Aorta (tissue), 5 donors: ENCODE measurements around the gene ABHD12. TPM values are rescaled to one million over a fixed set of nuclear protein-coding genes. Genes with fewer than 3 reads are reported as not detected.

ENCODE experiments used
- ATAC-seq: fragments of 200-7000 bp; cut with Tn5 transposase; one replicate; pipeline ENCODE4 v1.9.1; 2022; ENCODE audit warnings: moderate library complexity; ENCODE audit not compliant: low FRiP score
- DNase-seq, 2 donors: peaks; one replicate each; pipeline ENCODE4 v3.0.0-alpha.2; 2020
- H3K27ac ChIP-seq, 2 donors: one replicate each; pipeline ENCODE4 v1.5.1; 2013; ENCODE audit warnings: low read length in 2 of 2, mild to moderate bottlenecking in 2 of 2, moderate library complexity in 2 of 2, control low read depth in 1 of 2, inconsistent platforms in 1 of 2, low read depth in 1 of 2
- H3K27me3 ChIP-seq, 2 donors: one replicate each; pipeline ENCODE4 v1.6.1; 2013; ENCODE audit warnings: control low read depth in 1 of 2, low read length in 1 of 2, mild to moderate bottlenecking in 1 of 2, moderate library complexity in 1 of 2; ENCODE audit not compliant: insufficient read depth in 2 of 2, control insufficient read depth in 1 of 2
- H3K36me3 ChIP-seq, 2 donors: one replicate each; pipeline ENCODE4 v1.6.1; 2013; ENCODE audit warnings: control low read depth in 1 of 2, low read length in 1 of 2, mild to moderate bottlenecking in 1 of 2; ENCODE audit not compliant: insufficient read depth in 2 of 2, control insufficient read depth in 1 of 2
- H3K4me1 ChIP-seq, 2 donors: one replicate each; pipeline ENCODE4 v1.6.1; 2013; ENCODE audit warnings: low read length in 2 of 2, control low read depth in 1 of 2, mild to moderate bottlenecking in 1 of 2, moderate library complexity in 1 of 2; ENCODE audit not compliant: insufficient read depth in 2 of 2, control insufficient read depth in 1 of 2
- H3K4me3 ChIP-seq, 2 donors: one replicate each; pipeline ENCODE4 v1.5.1; 2013; ENCODE audit warnings: low read length in 2 of 2, control low read depth in 1 of 2, mild to moderate bottlenecking in 1 of 2
- H3K9me3 ChIP-seq: one replicate; pipeline ENCODE4 v1.6.1; 2013; ENCODE audit warnings: mild to moderate bottlenecking, low read length; ENCODE audit not compliant: control insufficient read depth
- WGBS, 2 donors: extraction: QIAGEN DNeasy Blood & Tissue Kit; methylation state at CpG; one replicate each; pipeline ENCODE4 v1.1.7; 2013; 5-methylcytosine and 5-hydroxymethylcytosine counted together
- intact Hi-C, 2 donors: fragments of 100-400 bp; cut with DNase I; formaldehyde crosslinking; loops; one replicate each; pipeline versions ENCODE4 v1.14.2 to v1.15.0; 2022
- polyA plus RNA-seq, 2 donors: library from polyadenylated mRNA; stranded (reverse); fragments of 200-250 nt; gene quantifications; one replicate each; pipeline ENCODE4 v1.2.3, GENCODE V29; 2013
- total RNA-seq, 2 donors: library from RNA; stranded (reverse); fragmentation: NEBNext Ultra II Directional; extraction: Animal tissue kit (Norgen Biotek cat#: 25700); gene quantifications; one replicate each; pipeline ENCODE4 v1.2.1, GENCODE V29; 2021
- donor health status: healthy with polysubstance abuse.
- donor health status: Bipolar disorder and iron deficiency.
- donor health status: DM: no; HTN: no; CAD: no.
- donor health status: DM: no; HTN: no; CAD: no.
- donor health status: DM: yes; HTN: yes; CAD: no.

ABHD12 gene
- total and polyA plus RNA-seq, 4 donors: 26.2 to 32.3 (median 29.1) TPM

GRCh38 chr20:25258828-25259227 is 131.8 kb downstream of the ABHD12 start:
- 79 to 81% methylated on average over 4 of the region's 4 CpGs for WGBS, 2 donors
- H3K4me1 ChIP-seq: peaks cover 0 to 2% of the 10 kb centered on the region in 2 donors
- DNase-seq (no peak), ATAC-seq (no peak)
- no peaks in the 10 kb centered on the region for H3K9me3 ChIP-seq
- no peak overlapping the region for H3K4me3 ChIP-seq
- peaks cover 0 to 2% of the 10 kb centered on the region in 2 donors for H3K36me3 ChIP-seq
- intact Hi-C loops: loop anchor here (5.0 to 10.0 kb wide), 2 partner anchors 38 to 264 kb away; partner anchors contain the start of gene APMAP (in 1 of the 2)
- H3K27me3 ChIP-seq: no peaks in the 10 kb centered on the region
- H3K27ac ChIP-seq: no peak overlapping the region

DNA sequence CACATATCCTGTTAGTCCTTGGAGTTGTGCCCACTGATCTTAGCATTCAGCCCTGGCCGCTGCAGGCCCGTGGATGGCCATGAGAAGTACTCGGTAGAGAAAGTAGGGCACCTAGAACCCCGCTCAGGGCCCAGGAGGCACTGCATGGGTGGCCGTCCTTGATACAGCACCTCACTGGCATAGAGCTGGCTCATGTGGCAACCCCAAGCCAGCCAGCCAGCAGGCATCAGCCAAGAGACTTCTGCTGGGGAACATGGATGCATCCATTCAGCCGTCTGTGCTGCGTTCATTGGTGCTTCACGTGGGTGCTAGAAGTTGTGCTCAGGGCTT is 132.2 kb downstream of the ABHD12 start:
- Histone ChIP-seq H3K4me1 (peaks cover 0 to 2% of the 10 kb centered on the region in 2 donors), H3K4me3 (no peak overlapping the region), H3K36me3 (peaks cover 0 to 2% of the 10 kb centered on the region in 2 donors), H3K27me3 (no peaks in the 10 kb centered on the region), H3K9me3 (no peaks in the 10 kb centered on the region), H3K27ac (no peak overlapping the region)
- intact Hi-C loops: loop anchor here (5.0 to 10.0 kb wide), 2 partner anchors 39 to 264 kb away; partner anchors contain the start of gene APMAP (in 1 of the 2)
- ATAC-seq: no peak
- 88% methylated on average over 8 of the region's 8 CpGs for WGBS, 2 donors
- DNase-seq: peak in 1 of 2 donors; percentile 61

GRCh38 chr20:25257756-25258475 is 132.7 kb downstream of the ABHD12 start:
- Histone ChIP-seq H3K36me3 (peaks cover 0 to 2% of the 10 kb centered on the region in 2 donors), H3K27me3 (no peaks in the 10 kb centered on the region), H3K9me3 (no peaks in the 10 kb centered on the region), H3K4me3 (no peak overlapping the region), H3K4me1 (peaks cover 0 to 2% of the 10 kb centered on the region in 2 donors), H3K27ac (no peak overlapping the region)
- DNase-seq (no peak), ATAC-seq (no peak)
- WGBS, 2 donors: 89 to 90% methylated on average over 10 of the region's 10 CpGs
- intact Hi-C loops: loop anchor here (5.0 to 10.0 kb wide), 2 partner anchors 39 to 263 kb away; partner anchors contain the start of gene APMAP (in 1 of the 2)

- WGBS, 2 donors: 90 to 94% methylated on average over 5 of the region's 5 CpGs
- H3K27me3 ChIP-seq: no peaks in the 10 kb centered on the region
- intact Hi-C loops: loop anchor here (5.0 to 10.0 kb wide), 2 partner anchors 40 to 262 kb away; partner anchors contain the start of gene APMAP (in 1 of the 2)
- H3K9me3 ChIP-seq: no peaks in the 10 kb centered on the region
- no peak overlapping the region for H3K4me3 ChIP-seq
- no peak for ATAC-seq
- DNase-seq: no peak
- H3K36me3 ChIP-seq: peaks cover 0 to 2% of the 10 kb centered on the region in 2 donors
- H3K27ac ChIP-seq: no peak overlapping the region
- peaks cover 0 to 2% of the 10 kb centered on the region in 2 donors for H3K4me1 ChIP-seq
Measured at GRCh38 chr20:25257130-25257529, 133.5 kb downstream of the ABHD12 start.

DNA sequence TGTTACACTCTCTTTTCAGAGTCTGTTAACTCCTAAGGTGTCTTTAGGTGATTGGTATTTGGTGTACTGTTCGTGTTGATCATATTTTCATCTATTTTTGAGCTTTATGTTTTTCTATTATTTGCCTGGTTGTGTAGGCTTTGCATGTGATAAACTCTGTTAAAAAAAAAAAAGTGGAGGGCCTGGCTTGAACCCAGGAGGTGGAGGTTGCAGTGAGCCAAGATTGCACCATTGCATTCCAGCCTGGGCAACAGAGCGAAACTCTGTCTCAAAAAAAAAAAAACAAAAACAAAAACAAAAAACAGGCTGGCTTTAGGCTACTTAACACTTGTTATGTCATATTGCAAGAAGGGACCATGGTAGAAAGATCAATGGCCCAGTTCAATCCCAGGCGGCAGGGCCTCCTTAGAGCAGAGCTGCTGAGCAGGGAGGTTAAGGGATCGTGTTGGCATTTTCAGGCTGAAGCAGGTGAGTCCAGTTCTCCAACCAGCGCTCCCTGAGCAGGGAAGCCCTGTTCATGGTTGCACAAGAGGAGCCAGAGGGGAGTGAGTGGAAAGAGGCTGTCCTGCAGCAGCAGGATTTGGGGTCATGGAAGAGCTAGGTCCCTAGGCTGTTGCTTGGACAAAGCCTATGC is 134.3 kb downstream of the ABHD12 start:
- Histone ChIP-seq H3K9me3 (no peaks in the 10 kb centered on the region), H3K36me3 (peaks cover 0 to 2% of the 10 kb centered on the region in 2 donors), H3K4me1 (peaks cover 0 to 2% of the 10 kb centered on the region in 2 donors), H3K27ac (peak overlapping the region in 1 of 2 donors; percentile 37), H3K27me3 (no peaks in the 10 kb centered on the region), H3K4me3 (no peak overlapping the region)
- ATAC-seq (no peak), DNase-seq (no peak)
- WGBS, 2 donors: 58 to 59% methylated on average over 5 of the region's 5 CpGs
- intact Hi-C loops: loop anchor here (5.0 to 10.0 kb wide), 2 partner anchors 41 to 262 kb away; partner anchors contain the start of gene APMAP (in 1 of the 2)

DNA sequence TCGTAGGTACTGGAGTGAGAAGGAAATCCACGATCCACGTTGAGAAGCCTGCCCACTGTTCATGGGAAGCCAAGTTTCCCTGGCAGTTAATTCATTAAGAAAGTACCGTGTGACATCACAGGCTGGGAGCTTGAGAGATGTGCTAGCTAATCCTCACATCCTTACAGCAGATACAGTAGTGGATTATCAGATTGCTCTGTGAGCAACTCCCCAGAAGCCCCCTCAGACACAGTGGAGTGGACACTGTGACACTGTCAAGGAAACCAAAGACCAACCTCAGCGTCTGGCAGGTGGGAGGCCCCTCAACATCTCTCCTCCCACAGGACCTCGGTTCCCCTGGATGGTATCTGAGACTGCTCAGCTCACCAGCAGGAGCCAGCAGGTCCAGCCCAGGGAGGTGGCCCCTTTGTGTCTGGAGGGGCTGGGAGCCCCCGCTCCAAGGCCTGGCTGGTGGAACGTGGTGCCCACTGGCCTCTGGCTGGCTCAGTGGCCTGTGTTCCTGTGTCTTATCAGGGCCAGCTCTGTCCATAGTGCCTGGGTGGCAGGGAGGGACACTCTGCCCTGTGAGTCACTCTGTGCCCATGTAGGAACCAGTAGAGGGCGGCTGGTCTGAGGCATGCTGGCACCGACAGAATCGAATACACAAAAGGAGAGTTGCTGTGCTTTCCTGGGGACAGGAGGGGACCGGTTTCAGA is 135.5 kb downstream of the ABHD12 start:
- WGBS, 2 donors: 27 to 28% methylated on average over 12 of the region's 12 CpGs
- peak; percentile 76 for ATAC-seq
- H3K27me3 ChIP-seq: no peaks in the 10 kb centered on the region
- no peak overlapping the region for H3K4me3 ChIP-seq
- peaks cover 0 to 2% of the 10 kb centered on the region in 2 donors for H3K36me3 ChIP-seq
- peaks cover 0 to 2% of the 10 kb centered on the region in 2 donors for H3K4me1 ChIP-seq
- H3K9me3 ChIP-seq: no peaks in the 10 kb centered on the region
- peak overlapping the region in 1 of 2 donors; percentile 2 for H3K27ac ChIP-seq
- intact Hi-C loops: loop anchor here (5.0 to 10.0 kb wide), 2 partner anchors 42 to 260 kb away; partner anchors contain the start of gene APMAP (in 1 of the 2)
- peak; percentile 76 to 77 for DNase-seq

GRCh38 chr20:25254571-25254970 is 136.1 kb downstream of the ABHD12 start:
- intact Hi-C loops: loop anchor here in 1 of 2 donors (10.0 kb wide), 1 partner anchor 260 kb away; the partner anchor contains the start of gene APMAP
- no peaks in the 10 kb centered on the region for H3K36me3 ChIP-seq
- DNase-seq: no peak
- H3K27me3 ChIP-seq: no peaks in the 10 kb centered on the region
- peak overlapping the region in 1 of 2 donors; percentile 2 for H3K27ac ChIP-seq
- no peaks in the 10 kb centered on the region for H3K9me3 ChIP-seq
- H3K4me3 ChIP-seq: no peak overlapping the region
- no peak for ATAC-seq
- peaks cover 0 to 2% of the 10 kb centered on the region in 2 donors for H3K4me1 ChIP-seq
- WGBS, 2 donors: 62 to 63% methylated on average over 5 of the region's 5 CpGs

DNA sequence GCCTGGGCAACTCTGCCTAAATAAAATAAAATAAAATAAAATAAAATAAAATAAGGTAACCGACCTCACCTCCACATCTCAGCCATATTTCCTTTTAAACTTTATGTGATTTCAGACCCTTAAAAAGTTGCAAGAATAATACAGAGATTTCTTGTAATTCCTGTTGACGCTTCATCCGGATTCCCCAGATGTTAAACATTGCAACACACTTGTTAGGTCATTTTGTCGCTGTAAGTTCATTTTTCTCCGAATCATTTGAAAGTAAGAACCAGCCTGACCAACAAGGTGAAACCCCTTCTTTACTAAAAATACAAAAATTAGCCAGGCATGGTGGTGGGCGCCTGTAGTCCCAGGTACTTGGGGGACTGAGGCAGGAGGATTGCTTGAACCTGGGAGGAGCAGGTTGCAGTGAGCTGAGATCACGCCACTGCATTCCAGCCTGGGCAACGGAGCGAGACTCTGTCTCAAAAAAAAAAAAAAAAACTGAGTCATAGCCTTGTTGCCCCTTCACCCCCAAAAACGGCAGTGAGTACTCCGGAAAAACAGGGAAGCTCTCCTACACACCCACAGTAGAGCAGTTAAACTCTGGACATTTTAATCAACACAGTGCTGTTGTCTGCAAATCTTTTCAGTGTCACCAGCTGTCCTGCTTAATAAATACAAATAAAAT is 136.9 kb downstream of the ABHD12 start:
- Histone ChIP-seq H3K9me3 (no peaks in the 10 kb centered on the region), H3K4me3 (no peak overlapping the region), H3K27me3 (no peaks in the 10 kb centered on the region), H3K36me3 (no peaks in the 10 kb centered on the region), H3K27ac (no peak overlapping the region), H3K4me1 (peaks cover 0 to 2% of the 10 kb centered on the region in 2 donors)
- DNase-seq (no peak), ATAC-seq (no peak)
- intact Hi-C loops: loop anchor here in 1 of 2 donors (10.0 kb wide), 1 partner anchor 259 kb away; the partner anchor contains the start of gene APMAP
- WGBS, 2 donors: 80 to 83% methylated on average over 11 of the region's 11 CpGs
